Chondrocyte (in vitro differentiated cells): ENCODE measurements around the gene NOVA1. TPM values are rescaled to one million over a fixed set of nuclear protein-coding genes. Genes with fewer than 3 reads are reported as not detected.

ENCODE experiments used
- DNase-seq: peaks from one replicate; pipeline ENCODE4 v3.0.0; 2021; ENCODE audit warnings: mixed read lengths, low spot score
- H3K27ac Mint-ChIP-seq: one replicate; pipeline ENCODE4 v1.8.0; 2021; ENCODE audit warnings: mild to moderate bottlenecking, moderate library complexity, mixed read lengths; ENCODE audit not compliant: unreplicated experiment
- H3K27me3 Mint-ChIP-seq: 2 replicates; pipeline ENCODE4 v1.8.0; 2021; ENCODE audit warnings: low read depth, mixed read lengths
- H3K36me3 Mint-ChIP-seq: 2 replicates; pipeline ENCODE4 v1.8.0; 2021; ENCODE audit warnings: low read depth, mixed read lengths
- H3K4me1 Mint-ChIP-seq: 2 replicates; pipeline ENCODE4 v1.8.0; 2021; ENCODE audit warnings: low read depth, mild to moderate bottlenecking, mixed read lengths
- H3K4me3 Mint-ChIP-seq: one replicate; pipeline ENCODE4 v1.8.0; 2021; ENCODE audit warnings: mild to moderate bottlenecking, moderate library complexity, mixed read lengths; ENCODE audit not compliant: unreplicated experiment
- H3K9me3 Mint-ChIP-seq: 2 replicates; pipeline ENCODE4 v1.8.0; 2021; ENCODE audit warnings: low read depth, mixed read lengths
- total RNA-seq: library from RNA; stranded (reverse); gene quantifications from 3 replicates; pipeline ENCODE4 v1.2.1, GENCODE V29; 2021
- TF ChIP-seq, protein P1 (sequence below): fragments of 200-600 bp; sonication (generic); IDR thresholded peaks from 2 replicates; pipeline ENCODE4 v1.5.0; 2021; ENCODE audit warnings: antibody characterized with exemption, mild to moderate bottlenecking, moderate library complexity

Gene NOVA1
- total RNA-seq, 1 donor from 2014 or later = 0.97 TPM

DNA sequence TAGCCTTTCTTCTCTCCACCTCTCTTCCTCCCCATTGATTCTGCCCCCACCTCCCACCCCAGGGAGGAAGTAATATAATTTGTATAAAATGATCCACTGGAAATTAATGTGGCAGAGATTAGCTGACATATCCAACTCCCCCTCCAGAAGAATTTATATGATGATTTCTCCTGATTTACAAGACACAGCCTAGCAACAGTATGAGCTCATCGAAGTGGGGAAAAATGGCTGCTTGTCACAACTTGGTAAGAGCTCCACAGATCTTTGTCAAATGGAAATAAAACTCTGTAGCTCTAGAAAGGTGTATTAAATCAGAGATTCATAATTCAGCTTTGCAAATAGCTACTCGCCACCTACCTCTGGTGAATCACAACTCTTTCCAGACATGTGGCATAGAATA is 195.7 kb downstream of the NOVA1 start:
- peaks cover 4% of the 10 kb centered on the region for H3K27me3 Mint-ChIP-seq

DNA sequence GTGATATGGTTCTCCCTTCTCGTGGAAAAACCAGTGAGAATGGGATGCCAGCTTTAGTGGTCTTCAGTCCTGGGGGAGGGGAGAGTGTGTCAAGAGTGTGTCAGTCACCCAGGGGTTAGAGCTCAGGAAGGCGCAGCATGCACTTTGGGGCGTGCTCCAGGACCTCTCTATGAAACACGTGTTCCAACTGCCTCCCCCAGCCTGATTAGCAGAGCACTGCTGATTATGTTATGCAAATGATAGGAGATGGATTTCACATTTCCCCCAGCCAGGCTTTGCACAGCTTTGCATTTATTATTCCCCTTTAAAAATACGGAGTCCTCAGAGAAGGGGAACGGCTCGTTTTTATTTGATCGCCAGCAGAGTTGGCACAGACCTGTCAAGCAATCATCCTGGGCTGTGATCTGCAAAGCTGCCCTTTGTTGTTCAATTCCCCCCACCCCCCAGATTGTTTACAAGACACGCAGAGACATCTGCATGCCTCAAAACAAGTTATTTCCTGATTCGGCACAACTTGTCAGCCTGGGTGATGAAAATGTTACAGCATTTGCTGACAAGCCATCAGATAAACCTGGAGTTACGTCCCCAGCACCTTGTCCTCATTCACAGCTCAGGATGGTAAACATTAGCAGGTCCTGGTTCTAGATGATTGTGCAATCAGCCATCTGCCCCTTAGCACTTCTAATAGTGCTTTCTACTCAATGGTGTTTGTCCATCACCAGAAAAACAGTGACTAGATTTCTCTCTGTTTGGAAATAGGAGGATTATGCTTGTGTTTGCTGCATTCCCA is 196.5 kb downstream of the NOVA1 start:
- TF ChIP-seq, protein P1, sequence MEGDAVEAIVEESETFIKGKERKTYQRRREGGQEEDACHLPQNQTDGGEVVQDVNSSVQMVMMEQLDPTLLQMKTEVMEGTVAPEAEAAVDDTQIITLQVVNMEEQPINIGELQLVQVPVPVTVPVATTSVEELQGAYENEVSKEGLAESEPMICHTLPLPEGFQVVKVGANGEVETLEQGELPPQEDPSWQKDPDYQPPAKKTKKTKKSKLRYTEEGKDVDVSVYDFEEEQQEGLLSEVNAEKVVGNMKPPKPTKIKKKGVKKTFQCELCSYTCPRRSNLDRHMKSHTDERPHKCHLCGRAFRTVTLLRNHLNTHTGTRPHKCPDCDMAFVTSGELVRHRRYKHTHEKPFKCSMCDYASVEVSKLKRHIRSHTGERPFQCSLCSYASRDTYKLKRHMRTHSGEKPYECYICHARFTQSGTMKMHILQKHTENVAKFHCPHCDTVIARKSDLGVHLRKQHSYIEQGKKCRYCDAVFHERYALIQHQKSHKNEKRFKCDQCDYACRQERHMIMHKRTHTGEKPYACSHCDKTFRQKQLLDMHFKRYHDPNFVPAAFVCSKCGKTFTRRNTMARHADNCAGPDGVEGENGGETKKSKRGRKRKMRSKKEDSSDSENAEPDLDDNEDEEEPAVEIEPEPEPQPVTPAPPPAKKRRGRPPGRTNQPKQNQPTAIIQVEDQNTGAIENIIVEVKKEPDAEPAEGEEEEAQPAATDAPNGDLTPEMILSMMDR = no peak
- no peak for DNase-seq
- H3K36me3 Mint-ChIP-seq = no peaks in the 10 kb centered on the region
- no peaks in the 10 kb centered on the region for H3K9me3 Mint-ChIP-seq
- no peak overlapping the region for H3K27ac Mint-ChIP-seq
- H3K4me1 Mint-ChIP-seq = no peaks in the 10 kb centered on the region
- H3K4me3 Mint-ChIP-seq = no peak overlapping the region
- peaks cover 4% of the 10 kb centered on the region for H3K27me3 Mint-ChIP-seq

More for the DNA sequence above, 195.7 kb downstream of the NOVA1 start:
- no peak overlapping the region for H3K27ac Mint-ChIP-seq
- H3K4me3 Mint-ChIP-seq = no peak overlapping the region
- TF ChIP-seq, protein P1 = no peak
- H3K9me3 Mint-ChIP-seq = no peaks in the 10 kb centered on the region
- no peaks in the 10 kb centered on the region for H3K4me1 Mint-ChIP-seq
- no peak for DNase-seq
- no peaks in the 10 kb centered on the region for H3K36me3 Mint-ChIP-seq

DNA sequence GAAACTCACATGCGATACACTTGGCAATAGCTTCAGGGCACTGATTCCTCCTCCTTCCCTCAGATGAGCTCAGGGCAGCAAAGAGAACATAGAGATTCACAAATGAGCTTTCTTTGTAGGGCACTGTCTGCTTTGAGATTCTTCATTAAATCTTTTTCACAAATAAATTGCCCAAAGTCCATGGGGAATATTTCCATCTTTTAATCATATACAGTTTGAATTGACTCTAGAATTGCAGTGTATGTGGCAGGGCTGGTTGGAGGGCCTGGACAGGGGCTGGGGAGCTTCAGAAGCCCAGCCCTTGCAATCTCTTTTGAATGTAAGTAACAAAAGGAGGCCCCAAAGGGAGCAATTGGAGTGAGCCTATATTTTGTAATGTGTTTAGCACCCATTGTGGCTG is 197.5 kb downstream of the NOVA1 start:
- Mint-ChIP-seq H3K9me3 (no peaks in the 10 kb centered on the region), H3K27ac (no peak overlapping the region), H3K4me3 (no peak overlapping the region), H3K27me3 (peaks cover 4% of the 10 kb centered on the region), H3K4me1 (no peaks in the 10 kb centered on the region), H3K36me3 (no peaks in the 10 kb centered on the region)
- TF ChIP-seq, protein P1 = no peak
- no peak for DNase-seq

DNA sequence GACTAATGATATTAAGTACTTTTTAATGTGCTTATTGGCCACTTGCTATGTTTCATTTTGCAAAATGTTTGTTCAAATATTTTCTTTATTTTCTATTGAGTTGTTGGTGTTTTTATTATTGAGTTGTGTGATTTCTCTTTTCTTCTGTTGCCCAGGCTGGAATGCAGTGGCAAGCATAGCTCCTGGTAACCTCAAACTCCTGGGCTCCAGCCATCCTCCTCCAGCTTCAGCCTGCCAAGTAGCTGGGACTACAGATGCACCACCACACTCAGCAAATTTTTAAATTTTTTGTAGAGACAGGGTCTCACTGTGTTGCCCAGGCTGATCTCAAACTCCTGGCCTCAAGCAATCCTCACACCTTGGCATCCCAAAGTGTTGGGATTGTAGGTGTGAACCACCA is 199.2 kb downstream of the NOVA1 start:
- Mint-ChIP-seq H3K4me3 (no peak overlapping the region), H3K9me3 (no peaks in the 10 kb centered on the region), H3K27ac (no peak overlapping the region), H3K4me1 (no peaks in the 10 kb centered on the region), H3K36me3 (no peaks in the 10 kb centered on the region), H3K27me3 (peaks cover 2% of the 10 kb centered on the region)
- TF ChIP-seq, protein P1 = no peak
- no peak for DNase-seq
